Measurements from ENCODE around the gene THSD4.

Gene THSD4

DNA sequence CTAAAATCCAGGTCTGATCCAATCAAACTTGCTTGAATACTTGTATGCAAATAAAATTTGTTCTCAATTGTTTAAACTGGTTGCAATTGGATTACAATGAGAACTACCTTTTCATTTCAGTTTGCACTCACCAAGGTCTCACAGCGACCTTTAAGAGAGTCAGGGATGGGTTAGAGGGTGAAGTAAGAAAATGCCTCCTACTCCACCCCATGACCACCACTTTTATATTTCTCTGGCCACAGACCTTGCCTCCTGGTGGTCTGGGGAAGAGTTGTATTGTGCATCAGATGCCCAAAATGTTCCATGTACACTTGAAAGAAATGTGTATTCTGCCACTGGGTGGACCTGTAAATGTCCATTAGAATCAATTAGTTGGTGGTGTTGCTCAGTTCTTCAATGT is 16.4 kb upstream of the THSD4 start:
- no peak for DNase-seq

DNA sequence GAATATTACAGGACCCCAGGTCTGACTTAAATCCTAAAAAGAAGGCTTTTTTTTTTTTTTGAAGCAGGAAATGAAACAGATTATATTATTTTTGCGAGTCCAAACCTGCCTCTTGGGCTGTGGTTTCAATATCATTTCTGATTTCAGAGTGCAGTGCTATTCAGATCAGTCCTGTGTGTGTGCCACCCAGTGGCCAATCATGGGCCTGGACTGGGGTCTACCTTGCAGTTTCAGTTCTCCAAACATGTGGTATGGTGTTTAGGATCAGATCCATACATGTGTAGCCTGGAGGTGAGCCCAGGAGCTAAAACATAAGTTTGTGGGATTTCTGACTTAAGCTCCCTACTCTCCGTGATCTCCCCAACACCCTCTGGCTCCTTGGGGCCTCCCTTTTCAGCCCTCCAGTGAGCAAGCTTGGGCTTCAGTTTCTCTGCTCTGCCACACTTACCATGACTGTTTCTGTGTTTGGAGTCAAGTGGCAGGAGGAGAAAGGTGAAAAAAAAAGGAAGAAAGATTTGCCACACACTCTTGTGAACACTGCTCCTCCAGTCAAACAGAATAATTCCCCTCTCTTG is 12.1 kb upstream of the THSD4 start:
- DNase-seq, result no peak

DNA sequence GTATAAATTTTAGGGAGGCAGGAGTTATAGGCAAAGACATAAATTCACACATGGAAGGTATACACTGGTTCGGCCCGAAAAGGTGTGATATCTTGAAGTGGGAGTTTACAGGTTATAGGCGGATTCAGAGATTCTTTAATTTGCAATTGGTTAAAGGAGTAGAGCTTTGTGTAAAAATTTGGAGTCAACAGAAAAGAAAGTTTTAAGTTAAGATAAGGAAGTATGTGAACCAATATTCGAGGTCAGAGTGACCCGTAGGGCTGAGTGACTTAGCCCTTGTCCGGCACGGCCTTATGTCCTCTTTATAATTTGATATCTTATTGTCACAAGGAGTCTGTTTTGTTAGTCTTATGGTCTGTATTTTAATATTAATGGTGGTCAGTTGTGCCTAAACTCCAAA is 10.6 kb upstream of the THSD4 start:
- no peak for DNase-seq

DNA sequence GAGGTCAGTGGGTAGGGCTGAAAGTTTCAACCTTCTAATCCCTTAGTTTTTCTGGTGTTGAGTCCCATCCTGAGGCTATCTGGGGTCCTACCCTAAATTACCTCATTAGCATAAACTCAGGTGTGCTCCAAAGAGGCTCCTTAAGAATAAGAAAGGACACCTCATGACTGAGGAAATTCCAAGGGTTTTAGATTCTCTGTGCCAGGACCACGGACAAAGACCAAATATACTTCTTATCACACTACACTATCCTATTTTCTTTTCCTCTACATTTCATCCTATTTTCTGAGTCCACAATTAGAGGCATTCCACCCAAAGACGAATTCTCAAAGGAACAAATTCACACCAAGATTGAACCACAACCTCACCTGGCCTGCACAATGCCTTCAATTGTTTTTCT is 9.8 kb upstream of the THSD4 start:
- no peak for DNase-seq

DNA sequence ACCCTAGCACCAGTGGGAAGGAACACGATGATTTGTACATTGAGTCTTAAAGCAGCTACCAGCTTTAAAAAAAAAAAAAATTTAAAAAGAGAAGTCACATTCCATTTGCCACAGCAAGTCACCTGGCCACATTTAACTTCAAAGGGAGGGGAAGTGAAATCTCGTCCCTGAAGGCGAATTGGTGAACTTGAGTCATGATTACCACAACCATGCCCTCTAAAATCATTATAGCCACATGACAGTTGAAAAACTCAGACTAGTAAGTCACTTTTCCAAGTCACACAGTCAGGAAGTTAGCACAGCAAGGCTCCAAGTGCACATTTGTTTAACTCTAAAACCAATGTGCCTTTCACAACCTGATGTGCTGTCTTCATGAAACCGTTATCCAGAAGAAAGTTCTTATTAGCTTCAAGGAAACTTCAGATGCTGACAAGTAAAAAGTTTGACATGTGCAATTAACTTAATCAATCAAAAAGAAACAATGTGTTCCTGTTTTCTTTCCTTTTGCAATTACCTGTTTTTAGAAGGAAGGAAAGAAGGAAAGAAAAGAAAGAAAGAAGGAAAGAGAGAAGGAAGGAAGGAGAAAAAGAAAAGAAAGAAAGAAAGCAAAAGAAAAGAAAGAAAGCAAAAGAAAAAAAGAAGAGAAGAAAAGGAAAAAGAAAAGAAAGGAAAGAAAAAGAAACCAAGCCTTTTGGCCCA is 8.3 kb upstream of the THSD4 start:
- no peak for DNase-seq

DNA sequence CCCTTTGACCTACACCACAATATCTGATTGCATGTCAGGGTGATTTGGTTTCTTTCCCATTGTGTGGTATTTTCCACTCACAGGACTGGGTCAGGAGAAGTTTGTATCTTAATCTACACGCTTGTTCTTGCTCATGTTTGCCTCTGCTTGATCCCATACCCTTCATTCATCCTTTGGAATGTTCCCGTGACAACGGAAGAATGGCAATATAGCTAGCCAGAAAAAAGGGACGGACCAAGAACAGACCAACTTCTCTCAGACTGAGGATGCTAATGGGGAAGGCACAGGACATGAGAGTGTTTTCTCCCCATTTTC is 7.8 kb upstream of the THSD4 start:
- no peak for DNase-seq

DNA sequence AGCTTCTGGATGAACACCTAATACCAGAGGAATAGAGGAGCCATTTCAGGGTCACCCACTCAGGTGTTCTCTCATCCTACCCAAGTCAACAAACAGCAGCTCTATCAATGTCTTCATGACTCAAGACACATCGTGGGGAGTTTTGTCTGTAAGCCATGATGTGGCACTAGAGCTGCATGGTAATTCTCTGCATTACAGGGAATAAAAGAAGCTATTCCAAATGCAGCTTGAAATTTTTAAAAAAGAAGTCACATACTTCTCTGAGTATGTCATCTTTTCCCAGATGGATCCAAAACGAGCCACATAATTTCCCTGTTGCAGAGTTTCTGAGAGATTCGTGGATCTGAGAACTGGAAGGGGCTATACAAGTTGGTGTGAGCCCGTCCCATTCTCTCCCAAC is 6.1 kb upstream of the THSD4 start:
- no peak for DNase-seq

DNA sequence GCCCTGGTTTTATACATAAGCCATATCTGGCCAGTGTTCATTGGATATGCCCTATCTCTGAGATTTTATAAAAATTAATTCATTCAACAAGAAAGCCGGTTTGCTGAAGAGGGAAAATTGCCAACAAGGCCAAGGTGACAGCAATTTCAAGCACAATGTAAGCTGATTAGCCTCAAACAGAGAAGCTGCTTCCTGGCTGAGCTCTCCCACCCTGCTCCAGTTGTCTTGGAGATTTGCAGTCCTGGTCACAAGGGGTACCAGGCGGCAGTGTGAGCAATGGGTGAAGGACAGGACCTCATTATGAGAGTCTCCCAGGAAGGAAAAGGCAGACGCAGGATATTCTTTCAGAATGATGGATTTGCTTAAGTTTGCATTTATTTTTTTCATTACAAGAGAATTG is 5.4 kb upstream of the THSD4 start:
- DNase-seq, result no peak

DNA sequence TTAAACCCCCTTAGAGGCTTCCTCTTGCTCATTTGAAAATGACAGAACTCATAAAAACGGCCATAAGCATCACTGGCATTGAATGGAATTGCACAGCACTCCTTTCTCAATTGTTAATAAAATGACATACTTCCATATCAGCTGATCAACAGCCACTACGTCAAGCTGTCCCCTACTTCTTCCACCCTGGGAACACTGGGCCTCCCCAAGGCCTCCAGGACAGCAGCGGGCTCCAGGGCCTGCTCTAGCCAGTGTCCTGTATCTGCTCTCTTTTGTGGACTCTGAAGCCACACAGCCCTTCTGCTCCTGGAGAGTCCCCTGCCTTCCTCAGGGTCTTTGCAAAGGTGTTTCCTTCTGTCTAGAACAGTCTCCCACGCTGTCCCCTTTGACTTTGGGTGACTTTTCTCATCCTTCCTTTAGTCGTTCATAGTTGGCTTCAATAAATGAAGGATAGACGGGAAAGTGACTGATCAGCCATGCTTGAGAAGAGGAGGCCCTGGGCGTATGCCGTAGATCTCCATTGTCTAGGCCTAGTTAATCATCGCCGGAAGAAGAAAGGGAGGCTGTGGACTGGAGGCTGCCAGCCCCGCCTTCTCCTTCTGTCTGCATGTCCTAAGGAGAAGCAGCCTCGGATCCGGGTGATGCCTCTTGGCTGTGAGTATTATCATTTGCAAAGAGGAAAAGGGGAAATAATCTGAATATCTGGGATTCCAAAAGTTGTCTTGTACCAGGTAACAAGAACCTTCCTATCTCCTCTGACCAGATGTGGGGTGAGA is 4.7 kb upstream of the THSD4 start:
- no peak for DNase-seq

DNA sequence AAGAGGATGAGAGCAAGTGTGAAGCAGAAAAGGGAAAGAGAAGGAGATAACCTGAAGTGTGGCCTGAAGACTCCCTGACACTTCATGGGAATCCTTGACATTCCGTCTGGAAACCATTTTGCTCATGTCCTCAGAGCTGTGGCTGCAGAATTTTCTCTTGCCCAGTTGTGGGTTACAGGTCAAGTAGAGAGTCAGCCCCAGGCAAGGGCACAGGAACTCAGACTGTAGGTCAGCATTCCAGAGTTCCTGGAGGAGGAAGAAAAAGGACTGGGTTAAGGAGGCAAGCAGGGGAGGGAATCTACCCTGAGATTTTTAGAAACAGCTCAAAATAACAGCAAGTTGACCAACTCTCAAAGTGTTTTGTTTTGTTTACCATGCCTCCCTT is 4.1 kb upstream of the THSD4 start:
- no peak for DNase-seq

DNA sequence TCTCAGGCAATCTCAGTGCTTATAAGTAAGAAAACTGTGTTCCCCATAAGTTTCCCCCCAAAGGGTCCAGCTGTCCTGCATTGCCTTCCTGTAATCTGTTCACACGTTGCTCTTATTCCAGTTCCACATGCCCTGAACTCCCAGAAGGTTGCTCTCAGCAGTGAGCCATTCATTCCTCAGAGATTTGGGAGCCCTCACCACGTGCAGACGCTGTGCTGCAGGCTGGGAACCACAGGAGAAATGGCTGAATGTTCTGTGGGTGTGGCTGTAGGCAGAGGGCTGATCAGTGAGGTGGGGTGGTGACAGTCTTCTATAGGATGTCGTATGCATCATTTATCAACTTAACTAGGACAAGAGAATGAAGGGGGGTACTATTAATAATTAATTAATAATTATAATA is 3.3 kb upstream of the THSD4 start:
- DNase-seq, result no peak

DNA sequence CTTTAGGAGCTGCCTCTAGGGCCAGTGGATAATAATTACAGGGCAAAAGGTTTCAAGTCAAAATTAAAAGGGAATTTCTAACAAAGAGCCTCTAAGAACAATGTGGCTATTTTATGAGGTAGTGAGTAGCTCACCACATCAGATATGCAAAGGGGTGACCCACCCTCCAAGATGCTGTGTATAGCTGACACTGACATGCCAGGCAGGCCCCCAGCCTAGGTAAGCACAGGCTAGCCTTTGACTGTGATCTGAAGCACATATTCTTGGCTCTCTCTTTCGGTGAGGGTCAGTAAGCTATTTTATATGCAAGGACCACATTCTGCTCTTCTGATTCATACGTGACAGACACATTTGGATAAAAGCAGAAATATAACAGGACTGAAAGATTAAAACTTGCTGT is 2.8 kb upstream of the THSD4 start:
- no peak for DNase-seq

DNA sequence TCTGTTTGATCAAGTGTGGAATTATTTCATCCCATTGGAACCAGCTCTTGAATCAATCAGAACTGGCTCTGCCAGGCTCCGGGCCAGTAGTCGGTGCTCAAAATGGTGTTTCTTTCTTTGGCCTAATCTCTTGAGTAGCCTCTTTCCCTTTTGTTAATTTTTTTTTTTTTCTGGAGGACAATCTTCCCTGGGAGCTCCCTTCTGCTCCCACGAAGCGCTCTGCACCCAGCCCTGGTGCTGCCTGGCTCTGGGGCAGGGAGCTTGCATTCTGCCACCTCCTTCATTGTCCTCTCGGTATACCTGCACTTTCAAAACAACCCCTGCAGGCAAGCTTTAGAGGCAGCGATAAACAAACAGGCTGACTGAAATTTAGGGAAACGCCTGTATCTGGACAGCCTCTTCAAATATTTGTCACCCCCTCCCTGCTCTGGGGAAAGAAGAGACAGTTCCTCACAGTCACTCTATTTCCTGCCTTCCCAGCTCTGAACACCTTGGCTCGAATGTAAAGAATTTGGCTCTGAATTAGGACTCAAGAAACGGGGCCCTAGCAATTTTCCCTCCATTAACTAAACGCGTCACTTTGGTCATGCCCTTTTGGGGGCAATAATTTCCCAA is 1.1 kb upstream of the THSD4 start:
- DNase-seq, result no peak

DNA sequence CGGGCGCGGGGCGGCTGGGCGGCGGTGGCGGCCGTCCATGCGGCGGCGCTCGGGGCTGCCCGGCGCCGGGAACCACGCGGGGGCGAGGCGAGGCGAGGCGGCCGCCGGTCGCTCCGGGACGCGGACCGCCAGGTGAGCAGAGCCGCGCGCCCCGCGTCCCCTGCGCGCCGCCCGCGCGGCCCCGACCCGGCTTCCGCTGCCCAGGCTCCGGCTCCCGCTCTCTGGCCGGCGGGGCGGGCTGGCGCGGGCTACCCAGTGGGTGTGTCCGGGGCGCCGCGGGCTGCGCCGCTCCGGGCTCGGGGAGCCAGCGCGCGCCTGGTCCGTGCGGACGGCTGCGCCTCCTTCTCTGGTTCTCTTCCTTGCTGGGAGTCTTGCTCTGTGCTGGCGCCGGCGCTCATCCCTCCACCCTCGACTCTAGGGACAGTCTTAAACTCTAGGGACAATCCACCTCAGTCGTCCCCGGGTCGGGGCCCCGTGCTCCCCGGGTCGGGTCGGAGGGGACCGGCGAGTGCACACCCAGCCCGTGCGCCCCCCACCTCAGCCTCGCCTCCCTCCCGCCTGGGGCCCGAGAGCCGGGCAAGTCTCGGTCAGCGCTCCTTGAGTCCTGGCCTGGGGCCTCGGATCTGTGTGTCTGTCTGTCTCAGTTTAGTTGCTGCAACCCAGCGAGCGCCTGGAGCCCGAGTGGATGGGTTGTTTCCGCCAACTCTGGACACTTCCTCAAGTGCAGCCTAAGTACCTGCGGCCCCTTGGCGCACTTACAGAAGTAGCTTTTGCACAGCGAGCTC is 488 bp downstream of the THSD4 start:
- no peak for DNase-seq

DNA sequence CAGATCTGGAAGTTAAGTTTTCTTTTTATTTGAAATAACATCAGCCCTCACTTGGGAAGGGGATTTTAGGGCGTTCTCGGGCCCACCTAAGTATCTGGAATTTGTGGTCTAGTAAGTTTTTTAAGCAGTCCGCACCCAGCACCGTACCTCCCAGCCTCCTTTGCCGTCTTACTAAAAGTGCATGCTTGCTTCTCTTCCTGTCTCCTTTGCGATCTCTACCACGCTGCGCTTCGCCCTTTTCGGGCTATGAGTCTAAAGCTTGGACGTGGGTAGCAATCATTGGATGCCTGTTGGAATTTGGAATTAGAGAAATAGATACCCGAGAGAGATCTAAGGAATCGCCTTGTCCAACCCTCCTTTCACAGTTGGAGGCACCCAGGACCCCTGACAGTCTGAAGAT is 1.1 kb downstream of the THSD4 start:
- no peak for DNase-seq

DNA sequence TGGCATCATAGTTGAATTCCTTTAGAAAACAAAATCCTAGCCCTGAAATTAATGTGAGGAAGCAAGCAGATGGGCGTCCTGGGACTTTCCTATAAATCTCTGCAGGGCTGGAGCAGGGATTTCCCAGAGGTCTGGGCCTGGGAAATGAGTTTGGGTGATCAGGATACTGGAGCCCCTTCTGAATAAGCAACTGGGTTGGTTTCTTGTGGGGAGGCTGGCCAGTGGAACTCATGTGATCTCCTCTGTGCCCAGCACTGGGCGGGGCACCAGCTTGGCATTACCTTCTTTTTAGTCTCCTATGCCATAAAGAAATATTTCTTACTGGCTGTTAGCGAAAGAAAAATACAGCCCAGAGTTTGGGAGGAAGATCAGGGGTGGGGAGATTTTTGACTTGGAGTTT is 1.7 kb downstream of the THSD4 start:
- DNase-seq, result no peak

DNA sequence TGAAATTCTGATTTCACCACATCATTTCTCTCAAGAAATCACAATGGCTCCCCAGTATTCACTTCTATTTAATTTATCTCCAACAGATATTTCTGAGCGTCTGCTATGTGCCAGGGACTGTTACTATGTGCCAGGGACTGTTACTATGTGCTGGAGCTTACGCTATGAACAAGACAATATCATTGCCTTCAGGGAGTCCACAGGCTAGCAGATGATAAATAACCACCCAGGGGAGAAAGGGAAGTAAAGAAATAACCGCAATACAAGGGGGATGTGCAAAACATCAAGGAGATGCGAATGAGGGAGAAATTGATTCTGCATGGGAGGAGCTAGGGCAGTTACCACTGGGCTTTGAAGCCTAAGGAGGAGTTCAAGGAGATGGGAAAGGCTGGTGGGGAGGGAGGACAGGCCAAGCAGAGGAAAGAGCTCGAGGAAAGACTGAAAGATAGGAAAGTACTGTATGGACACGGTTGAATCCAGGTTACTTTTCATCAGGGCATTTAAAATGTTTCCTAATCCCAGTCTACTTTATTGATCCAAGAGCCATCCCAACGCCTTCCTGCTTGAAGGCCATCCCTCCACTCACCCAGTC is 2.5 kb downstream of the THSD4 start:
- no peak for DNase-seq

DNA sequence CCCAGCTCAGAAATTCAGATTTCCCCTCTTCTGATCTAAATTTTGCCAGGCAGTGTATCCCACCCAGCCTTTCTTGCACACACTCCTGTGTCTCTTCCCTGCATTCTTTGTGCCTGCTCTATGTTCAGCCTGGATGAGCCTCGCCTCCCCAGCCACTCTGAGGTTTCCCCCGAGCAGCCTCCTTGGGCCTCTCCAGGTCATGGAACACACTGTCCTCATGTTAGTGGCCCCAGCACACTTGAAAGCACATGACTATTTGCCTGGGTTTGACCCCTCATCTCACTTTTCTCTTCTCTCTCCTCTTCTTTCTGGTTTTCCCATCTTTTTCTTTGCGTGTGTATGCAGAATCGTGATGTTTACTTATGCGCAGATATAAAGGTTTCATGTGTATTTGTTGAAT is 3.1 kb downstream of the THSD4 start:
- DNase-seq, result no peak

DNA sequence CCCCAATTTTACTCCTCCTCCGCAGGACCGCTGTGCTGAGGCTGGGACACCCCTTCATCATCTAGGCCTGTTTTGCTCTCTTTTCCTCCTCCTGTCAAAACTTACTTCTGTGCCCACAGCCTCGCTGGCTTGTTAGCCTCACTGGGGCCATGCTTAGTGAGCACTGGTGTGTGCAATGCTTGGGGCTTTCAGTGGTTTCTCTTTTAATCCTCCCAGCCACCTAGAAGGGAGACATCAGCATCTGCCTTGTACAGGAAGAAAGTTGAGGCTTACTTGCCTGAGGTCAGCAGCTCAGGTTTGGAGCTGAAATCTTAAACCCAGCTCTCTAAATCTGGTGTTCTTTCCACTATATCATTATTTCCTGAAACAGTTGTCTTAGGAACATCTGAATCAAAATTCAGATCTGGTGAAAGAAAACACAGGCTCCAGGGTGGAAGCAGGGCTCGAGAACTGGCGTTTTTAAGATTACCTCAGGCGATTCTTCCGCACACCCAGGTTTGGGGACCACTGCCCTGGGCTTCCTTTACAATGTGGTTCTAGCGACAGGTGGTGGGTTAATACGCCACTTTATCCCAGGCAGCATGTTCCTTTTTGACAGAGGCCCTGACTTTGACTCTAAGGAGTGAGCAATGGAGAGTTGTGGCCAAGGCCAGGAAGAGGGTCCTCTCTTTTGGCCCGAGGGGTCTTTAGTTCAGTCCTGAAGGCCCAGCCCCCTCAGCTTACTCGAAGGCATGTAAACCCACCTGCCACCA is 3.8 kb downstream of the THSD4 start:
- DNase-seq, result no peak

DNA sequence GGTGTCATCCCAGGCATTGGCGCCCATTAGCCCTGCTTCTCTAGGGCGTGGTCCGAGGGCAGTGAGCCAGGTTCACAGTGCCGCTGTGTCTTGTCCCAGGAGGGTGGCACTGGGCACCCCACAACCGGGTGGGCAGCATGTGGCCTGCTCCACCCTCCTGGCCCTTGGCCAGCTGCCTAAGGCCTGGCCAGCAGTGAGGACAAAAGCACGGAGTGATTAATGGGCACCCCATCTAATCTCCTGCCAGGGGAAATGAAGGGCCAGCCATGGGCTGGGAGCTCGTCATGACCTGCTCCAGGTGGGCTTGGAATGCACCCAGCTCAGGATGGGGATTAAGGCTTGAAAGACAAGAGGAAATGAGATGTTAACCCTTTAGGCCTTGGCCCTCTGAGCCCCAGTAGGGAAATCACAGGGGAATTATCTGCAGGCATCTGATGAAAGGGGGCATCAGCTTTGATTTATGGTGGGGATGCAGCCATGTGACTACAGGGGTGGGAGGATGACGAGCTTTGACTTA is 5.2 kb downstream of the THSD4 start:
- no peak for DNase-seq

DNA sequence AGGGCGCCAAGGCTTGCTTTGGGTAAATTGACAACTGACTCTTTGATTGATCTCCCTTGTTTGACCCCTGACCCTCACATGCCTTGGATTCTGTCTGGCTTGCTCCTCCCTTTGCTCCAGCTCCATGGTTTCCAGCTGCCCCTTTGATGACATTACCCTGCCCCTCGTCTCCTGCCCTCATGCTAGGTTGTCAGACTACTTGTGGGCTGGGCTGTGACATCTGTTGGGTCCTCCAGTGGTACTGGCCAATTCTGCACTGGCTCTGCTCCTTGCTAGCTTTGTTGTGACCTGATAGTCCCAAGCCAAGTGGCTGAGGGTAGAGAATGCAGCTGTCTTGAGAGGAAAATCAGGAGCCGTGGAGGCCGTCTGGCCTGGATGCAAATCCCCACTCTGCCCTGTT is 6.2 kb downstream of the THSD4 start:
- DNase-seq, result no peak

All from NCI-H187 treated with DMSO at 0.1 percent for 48 hours (cell line).